ENCODE measurements around the gene CYBRD1. TPM values are rescaled to one million over a fixed set of nuclear protein-coding genes. Genes with fewer than 3 reads are reported as not detected.
A peak's percentile ranks its signal among the peaks of the same experiment; 100 is the strongest.

Gene CYBRD1
- total RNA-seq, 2 donors from 2014 or later, result 100 to 238 TPM

DNA sequence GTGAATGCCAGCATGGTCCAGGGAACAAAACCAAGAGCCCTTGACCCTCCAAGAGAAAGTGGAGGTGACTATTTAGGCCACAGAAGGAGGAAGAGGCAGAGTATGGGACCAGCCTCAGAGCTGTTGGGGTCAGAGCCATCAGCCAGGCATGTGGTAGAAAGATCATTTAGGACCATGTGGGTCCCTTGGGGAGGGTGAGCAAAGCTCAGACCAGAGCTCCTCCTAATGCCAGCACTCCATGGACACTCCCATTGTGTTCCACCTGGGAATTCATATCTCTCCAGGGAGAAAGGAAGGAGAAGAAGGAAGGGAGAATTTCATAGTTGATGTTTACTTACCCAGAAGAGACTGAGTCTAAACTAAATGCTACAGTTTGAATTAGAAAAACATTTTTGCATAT, 73.2 kb downstream of the CYBRD1 start:
- Histone ChIP-seq H3K27me3 (no peaks in the 10 kb centered on the region), H3K9me3 (peaks cover 0 to 1% of the 10 kb centered on the region in 2 donors), H3K27ac (no peak overlapping the region), H3K4me1 (no peaks in the 10 kb centered on the region), H3K36me3 (no peaks in the 10 kb centered on the region), H3K4me3 (no peak overlapping the region)
- no peak for DNase-seq (ENCODE audit: low spot score)
- TF ChIP-seq, protein P1, sequence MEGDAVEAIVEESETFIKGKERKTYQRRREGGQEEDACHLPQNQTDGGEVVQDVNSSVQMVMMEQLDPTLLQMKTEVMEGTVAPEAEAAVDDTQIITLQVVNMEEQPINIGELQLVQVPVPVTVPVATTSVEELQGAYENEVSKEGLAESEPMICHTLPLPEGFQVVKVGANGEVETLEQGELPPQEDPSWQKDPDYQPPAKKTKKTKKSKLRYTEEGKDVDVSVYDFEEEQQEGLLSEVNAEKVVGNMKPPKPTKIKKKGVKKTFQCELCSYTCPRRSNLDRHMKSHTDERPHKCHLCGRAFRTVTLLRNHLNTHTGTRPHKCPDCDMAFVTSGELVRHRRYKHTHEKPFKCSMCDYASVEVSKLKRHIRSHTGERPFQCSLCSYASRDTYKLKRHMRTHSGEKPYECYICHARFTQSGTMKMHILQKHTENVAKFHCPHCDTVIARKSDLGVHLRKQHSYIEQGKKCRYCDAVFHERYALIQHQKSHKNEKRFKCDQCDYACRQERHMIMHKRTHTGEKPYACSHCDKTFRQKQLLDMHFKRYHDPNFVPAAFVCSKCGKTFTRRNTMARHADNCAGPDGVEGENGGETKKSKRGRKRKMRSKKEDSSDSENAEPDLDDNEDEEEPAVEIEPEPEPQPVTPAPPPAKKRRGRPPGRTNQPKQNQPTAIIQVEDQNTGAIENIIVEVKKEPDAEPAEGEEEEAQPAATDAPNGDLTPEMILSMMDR (IDR thresholded peaks at IDR 0.05), result no peak

DNA sequence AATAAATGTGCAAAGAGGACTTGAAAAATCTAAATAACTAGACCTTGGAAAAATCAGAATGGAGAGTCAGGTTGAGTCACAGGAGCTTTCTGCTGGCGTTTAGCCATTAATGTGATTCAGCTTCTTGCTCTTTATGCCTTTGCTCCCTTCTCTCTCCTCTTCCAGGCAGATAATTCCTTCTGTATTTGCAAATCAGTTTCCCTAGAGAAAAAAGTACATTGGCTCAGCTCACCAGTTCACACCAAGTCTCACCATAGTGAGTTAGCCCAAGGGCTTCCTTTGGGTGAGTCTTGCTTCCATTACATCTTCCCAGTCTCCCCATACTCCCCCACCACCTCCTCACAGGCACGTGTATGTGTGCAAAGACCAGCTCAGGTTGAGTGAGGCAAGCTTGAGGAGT, 73.6 kb downstream of the CYBRD1 start:
- H3K4me1 ChIP-seq, result no peaks in the 10 kb centered on the region
- no peak overlapping the region for H3K27ac ChIP-seq
- no peak overlapping the region for H3K4me3 ChIP-seq
- DNase-seq (ENCODE audit: low spot score), result no peak
- TF ChIP-seq, protein P1 (IDR thresholded peaks at IDR 0.05), result no peak
- H3K36me3 ChIP-seq, result no peaks in the 10 kb centered on the region
- H3K27me3 ChIP-seq, result no peaks in the 10 kb centered on the region
- no peaks in the 10 kb centered on the region for H3K9me3 ChIP-seq

DNA sequence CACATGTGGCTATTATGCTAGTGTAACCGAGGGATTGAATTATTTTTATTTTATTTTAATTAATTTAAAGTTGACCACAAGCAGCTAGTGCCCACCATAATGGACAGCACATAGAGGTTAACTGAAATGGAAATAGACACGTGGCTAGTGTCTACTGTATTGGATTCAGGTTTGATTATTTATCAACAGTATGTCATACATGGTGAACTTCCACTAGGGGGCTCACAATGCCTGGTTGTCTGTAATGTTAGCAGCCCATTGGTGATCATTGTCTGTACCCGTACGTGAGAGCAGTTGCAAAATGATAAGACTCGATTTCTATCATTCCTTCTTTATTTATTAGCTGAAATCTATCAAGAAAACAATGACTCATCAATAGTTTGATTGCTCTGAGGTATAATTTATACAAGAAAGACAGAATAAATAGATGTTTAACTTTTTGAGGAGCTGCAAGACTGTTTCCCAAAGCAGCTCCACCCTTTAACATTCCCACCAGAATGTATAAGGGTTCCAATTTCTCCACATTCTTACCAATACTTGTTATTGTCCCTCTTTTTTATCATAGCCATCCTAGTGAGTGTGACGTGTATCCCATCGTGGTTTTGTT, 76.5 kb downstream of the CYBRD1 start:
- no peak for DNase-seq (ENCODE audit: low spot score)
- TF ChIP-seq, protein P1 (IDR thresholded peaks at IDR 0.05), result peak; percentile 63 to 79
- no peaks in the 10 kb centered on the region for H3K4me1 ChIP-seq

DNA sequence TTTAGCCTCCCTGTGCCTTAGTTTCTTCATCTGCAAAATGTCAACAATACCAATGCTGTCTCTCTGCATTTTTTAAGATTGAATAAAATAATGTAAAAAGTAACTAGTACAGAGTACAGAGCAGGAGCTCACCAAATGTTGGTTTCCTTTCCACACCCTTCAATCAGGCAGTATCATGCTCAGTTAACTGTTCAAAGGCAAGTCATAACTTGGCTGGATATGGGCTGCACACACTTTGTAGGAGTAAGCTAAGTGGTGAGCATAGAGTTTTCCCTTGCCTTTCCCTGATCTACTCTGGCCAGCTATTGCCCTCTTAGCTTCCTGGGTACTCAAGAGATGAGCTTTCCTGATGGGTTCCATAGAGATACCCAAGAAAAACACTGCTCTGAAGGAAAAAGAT, 77.9 kb downstream of the CYBRD1 start:
- H3K27ac ChIP-seq, result no peak overlapping the region
- no peaks in the 10 kb centered on the region for H3K27me3 ChIP-seq

More for the DNA sequence above, 76.5 kb downstream of the CYBRD1 start:
- Histone ChIP-seq H3K9me3 (no peaks in the 10 kb centered on the region), H3K27ac (no peak overlapping the region), H3K27me3 (no peaks in the 10 kb centered on the region), H3K36me3 (no peaks in the 10 kb centered on the region), H3K4me3 (no peak overlapping the region)

DNA sequence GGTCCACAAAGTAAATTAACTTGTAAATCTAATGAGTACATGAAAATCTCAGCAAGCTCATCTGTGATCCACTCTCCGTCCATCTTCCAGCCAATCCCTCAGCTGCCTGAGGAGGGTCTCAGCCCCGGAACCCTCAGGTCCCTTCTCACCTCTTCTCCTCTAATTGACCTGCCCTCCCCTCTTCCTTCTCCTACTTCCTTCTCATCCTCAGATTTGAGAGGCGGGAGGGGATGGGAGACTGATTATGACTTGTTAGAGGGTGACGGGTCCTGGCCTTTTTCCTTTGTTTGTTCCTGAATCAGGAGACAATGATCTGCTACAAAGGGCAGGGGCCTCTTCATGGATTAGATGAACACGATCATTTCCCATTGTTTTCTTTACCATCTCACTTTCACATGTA, 80.1 kb downstream of the CYBRD1 start:
- Histone ChIP-seq H3K36me3 (no peaks in the 10 kb centered on the region), H3K27ac (no peak overlapping the region), H3K27me3 (no peaks in the 10 kb centered on the region), H3K4me1 (no peaks in the 10 kb centered on the region), H3K4me3 (no peak overlapping the region), H3K9me3 (no peaks in the 10 kb centered on the region)
- no peak for DNase-seq (ENCODE audit: low spot score)
- TF ChIP-seq, protein P1 (IDR thresholded peaks at IDR 0.05), result no peak

More for the DNA sequence above, 77.9 kb downstream of the CYBRD1 start:
- TF ChIP-seq, protein P1 (IDR thresholded peaks at IDR 0.05), result no peak
- H3K36me3 ChIP-seq, result no peaks in the 10 kb centered on the region
- no peaks in the 10 kb centered on the region for H3K9me3 ChIP-seq
- no peak overlapping the region for H3K4me3 ChIP-seq
- no peak for DNase-seq (ENCODE audit: low spot score)
- H3K4me1 ChIP-seq, result no peaks in the 10 kb centered on the region

Other genes with a start within 250 kb of the CYBRD1 start
- 10 to 100 TPM in 1 of 2 donors, 1 to 10 TPM in 1; 7.6 to 16.3 TPM for gene METTL8, start 88.5 kb upstream of the CYBRD1 start, total RNA-seq
- 1 to 10 TPM; 5.8 to 7.3 TPM for gene DCAF17, start 88.2 kb upstream of the CYBRD1 start, total RNA-seq
- 10 to 100 TPM; 54.8 to 67.8 TPM for gene DYNC1I2, start 165.0 kb downstream of the CYBRD1 start, total RNA-seq

All from right atrium auricular region (tissue), 2 donors.